Measurements from ENCODE around the gene RNF212B. TPM values are rescaled to one million over a fixed set of nuclear protein-coding genes. Genes with fewer than 3 reads are reported as not detected.
"Not testable (repeated sequence)": the region's sequence is repeated elsewhere in the genome, so short reads cannot be mapped to it uniquely, and the experiment has no call there.

Gene RNF212B, protein sequence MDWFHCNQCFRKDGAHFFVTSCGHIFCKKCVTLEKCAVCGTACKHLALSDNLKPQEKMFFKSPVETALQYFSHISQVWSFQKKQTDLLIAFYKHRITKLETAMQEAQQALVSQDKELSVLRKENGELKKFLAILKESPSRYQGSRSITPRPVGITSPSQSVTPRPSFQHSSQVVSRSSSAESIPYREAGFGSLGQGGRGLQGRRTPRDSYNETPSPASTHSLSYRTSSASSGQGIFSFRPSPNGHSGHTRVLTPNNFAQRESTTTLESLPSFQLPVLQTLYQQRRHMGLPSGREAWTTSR
- total RNA-seq (2021) (not detected in 2 replicates), Bru-seq, nascent RNA (percentile 1 among the genes with signal in this experiment), BruChase-seq, experiment 1, labeled RNA remaining after a 2-hour chase (percentile 2 among the genes with signal in this experiment), BruChase-seq, experiment 2, labeled RNA remaining after a 6-hour chase (not detected)
- long read RNA-seq: 0 reads

DNA sequence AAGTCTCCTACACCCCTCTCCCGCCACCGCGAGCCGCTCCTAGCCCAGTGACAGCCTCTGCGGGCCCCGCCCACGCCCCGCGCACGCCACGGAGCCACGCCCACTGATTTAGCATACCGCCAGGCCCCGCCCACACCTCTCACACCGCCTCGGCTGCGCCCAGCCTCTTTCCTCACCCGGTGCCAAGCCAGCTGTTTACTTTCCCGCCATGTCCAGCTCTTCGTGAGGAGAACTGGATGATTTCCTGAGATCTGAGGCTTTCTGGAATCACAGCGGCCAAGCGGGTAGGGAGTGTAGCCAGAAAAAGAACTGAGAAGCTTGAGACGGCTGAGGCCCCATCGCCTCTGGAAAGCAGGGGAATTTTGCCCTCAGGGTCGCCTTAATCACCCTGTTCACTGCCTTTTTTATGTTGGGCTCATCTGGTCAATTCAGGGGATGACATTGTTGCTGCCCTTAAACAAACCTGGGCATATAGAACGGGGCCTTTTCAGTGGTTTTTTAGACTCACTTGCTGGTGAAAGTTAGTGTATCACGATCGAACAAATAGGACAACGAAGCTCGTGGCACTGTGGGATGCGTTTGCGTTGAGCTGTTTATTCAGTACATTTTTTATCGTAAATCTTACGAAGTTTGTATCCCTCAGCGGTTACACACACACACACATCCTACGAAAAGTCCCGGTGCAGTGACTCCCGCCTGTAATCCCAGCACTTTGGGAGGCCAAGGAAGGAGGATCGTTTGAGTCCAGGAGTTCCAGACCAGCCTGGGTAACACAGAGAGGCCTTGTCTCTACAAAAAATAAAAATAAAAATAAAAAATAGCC is at the start of gene RNF212B:
Gene RNF212B, plus strand, starts transcription at position 165 of the 823 bp plus-strand sequence. CDS start 2,410 bp downstream, outside the sequence.
- no peaks in the 10 kb centered on the region for H3K79me2 ChIP-seq (ENCODE audit: low read depth)
- no TSS peak for BruUV-seq (replicated peaks)
- TF ChIP-seq EZH2 (IDR thresholded peaks at IDR 0.05; ENCODE audit: low read depth): no peak
- TF ChIP-seq, protein P1, sequence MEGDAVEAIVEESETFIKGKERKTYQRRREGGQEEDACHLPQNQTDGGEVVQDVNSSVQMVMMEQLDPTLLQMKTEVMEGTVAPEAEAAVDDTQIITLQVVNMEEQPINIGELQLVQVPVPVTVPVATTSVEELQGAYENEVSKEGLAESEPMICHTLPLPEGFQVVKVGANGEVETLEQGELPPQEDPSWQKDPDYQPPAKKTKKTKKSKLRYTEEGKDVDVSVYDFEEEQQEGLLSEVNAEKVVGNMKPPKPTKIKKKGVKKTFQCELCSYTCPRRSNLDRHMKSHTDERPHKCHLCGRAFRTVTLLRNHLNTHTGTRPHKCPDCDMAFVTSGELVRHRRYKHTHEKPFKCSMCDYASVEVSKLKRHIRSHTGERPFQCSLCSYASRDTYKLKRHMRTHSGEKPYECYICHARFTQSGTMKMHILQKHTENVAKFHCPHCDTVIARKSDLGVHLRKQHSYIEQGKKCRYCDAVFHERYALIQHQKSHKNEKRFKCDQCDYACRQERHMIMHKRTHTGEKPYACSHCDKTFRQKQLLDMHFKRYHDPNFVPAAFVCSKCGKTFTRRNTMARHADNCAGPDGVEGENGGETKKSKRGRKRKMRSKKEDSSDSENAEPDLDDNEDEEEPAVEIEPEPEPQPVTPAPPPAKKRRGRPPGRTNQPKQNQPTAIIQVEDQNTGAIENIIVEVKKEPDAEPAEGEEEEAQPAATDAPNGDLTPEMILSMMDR (conservative IDR thresholded peaks at IDR 0.05): no peak
- CTCF ChIA-PET: no interaction called here
- no peaks in the 10 kb centered on the region for H3K36me3 ChIP-seq (ENCODE audit: low read depth)
- H2AFZ ChIP-seq: peak within 1 kb of the TSS; percentile 86
- no peaks in the 10 kb centered on the region for H4K20me1 ChIP-seq (ENCODE audit: insufficient read depth)
- H3K9me3 ChIP-seq (ENCODE audit: insufficient read depth, low read depth): no peaks in the 10 kb centered on the region
- peak in 1 of 2 experiments; percentile 82 for DNase-seq
- H3K27ac ChIP-seq: no peak within 1 kb of the TSS
- H3K4me3 ChIP-seq: peak within 1 kb of the TSS; percentile 47; the same call in 1 of the 2 replicates
- H3K27me3 ChIP-seq (ENCODE audit: insufficient read depth, low read depth): no peaks in the 10 kb centered on the region
- POLR2A ChIA-PET (ENCODE audit: unreplicated experiment): interaction anchor here (0.5 to 0.8 kb wide), 2 partner anchors 32 to 143 kb away, joined by 3 to 6 read pairs; partner anchors contain the start of gene ACIN1
- H3F3A ChIP-seq (ENCODE audit: insufficient read depth, low read depth): no peaks in the 10 kb centered on the region
- H3K4me2 ChIP-seq: peak within 1 kb of the TSS; percentile 83
- peaks cover 4% of the 10 kb centered on the region; the same call in 1 of the 2 replicates for H3K4me1 ChIP-seq (replicated peaks; ENCODE audit: insufficient read depth)
- intact Hi-C loops (cut with micrococcal nuclease; ENCODE audit: unreplicated experiment): no loop called here
- H3K9me2 ChIP-seq (ENCODE audit: insufficient read depth): no peaks in the 10 kb centered on the region

DNA sequence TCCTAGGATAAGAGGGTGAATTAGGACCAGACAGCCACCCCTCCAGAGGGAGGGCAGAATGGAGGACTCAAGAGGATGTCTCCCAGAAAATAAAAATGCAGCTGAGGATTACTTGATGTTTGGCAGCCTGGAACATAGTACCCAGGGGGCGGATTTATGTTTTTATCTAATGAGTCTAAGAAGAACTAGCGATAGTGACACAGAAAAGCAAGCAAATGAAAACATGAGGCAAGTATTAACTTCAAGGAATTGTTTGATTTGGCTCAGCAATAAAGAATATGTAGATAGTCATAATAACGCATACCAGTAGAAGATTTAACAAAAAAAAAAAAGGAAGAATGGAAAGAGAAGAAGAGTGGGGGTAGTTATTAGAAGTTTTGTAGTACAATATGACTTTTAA is 44.3 kb upstream of the RNF212B start:
- H3K9me2 ChIP-seq (ENCODE audit: insufficient read depth): no peaks in the 10 kb centered on the region
- no peaks in the 10 kb centered on the region for H3F3A ChIP-seq (ENCODE audit: insufficient read depth, low read depth)
- H3K27ac ChIP-seq: no peak overlapping the region
- no peaks in the 10 kb centered on the region for H3K79me2 ChIP-seq (ENCODE audit: low read depth)
- no peak overlapping the region for H3K4me3 ChIP-seq
- no peak overlapping the region for H2AFZ ChIP-seq
- intact Hi-C loops (cut with micrococcal nuclease; ENCODE audit: unreplicated experiment): no loop called here
- H3K4me1 ChIP-seq (replicated peaks; ENCODE audit: insufficient read depth): no peaks in the 10 kb centered on the region
- no peaks in the 10 kb centered on the region for H4K20me1 ChIP-seq (ENCODE audit: insufficient read depth)
- no TSS peak for BruUV-seq (replicated peaks)
- TF ChIP-seq EZH2 (IDR thresholded peaks at IDR 0.05; ENCODE audit: low read depth): no peak
- TF ChIP-seq, protein P1 (conservative IDR thresholded peaks at IDR 0.05): no peak
- no peaks in the 10 kb centered on the region for H3K9me3 ChIP-seq (ENCODE audit: insufficient read depth, low read depth)
- ChIA-PET CTCF (no interaction called here), POLR2A (ENCODE audit: unreplicated experiment) (no interaction called here)
- no peaks in the 10 kb centered on the region for H3K27me3 ChIP-seq (ENCODE audit: insufficient read depth, low read depth)
- DNase-seq: no peak
- no peak overlapping the region for H3K4me2 ChIP-seq
- H3K36me3 ChIP-seq (ENCODE audit: low read depth): no peaks in the 10 kb centered on the region

DNA sequence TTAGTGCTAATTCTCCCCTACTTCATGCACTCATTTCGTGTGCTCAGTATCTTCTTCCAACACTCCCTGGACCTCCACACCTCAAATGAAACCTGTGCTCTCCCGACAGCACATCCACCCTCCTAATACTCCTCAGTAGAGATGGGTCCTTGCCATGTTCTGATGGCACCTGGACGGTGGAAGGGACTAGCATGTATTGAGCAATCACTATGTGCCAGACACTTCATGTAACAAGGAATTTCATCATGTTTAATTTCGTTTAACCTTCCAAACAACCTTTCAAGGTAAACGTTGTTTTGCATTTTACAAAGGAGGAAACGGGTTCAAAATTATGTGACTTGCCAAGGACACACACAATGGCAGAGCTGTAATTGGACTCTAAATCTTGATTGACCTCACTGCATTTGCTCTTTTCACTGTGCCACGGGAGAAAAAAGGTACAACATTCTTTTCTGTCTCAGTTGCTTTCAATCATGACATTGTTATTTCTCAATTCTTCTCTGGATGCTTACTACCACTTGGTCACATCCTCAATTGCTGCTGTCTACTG is 42.1 kb upstream of the RNF212B start:
- H2AFZ ChIP-seq: no peak overlapping the region; the same call in 1 of the 2 replicates
- H3K79me2 ChIP-seq (ENCODE audit: low read depth): no peaks in the 10 kb centered on the region
- H3K4me3 ChIP-seq: no peak overlapping the region
- H3K4me1 ChIP-seq (replicated peaks; ENCODE audit: insufficient read depth): no peaks in the 10 kb centered on the region
- H3F3A ChIP-seq (ENCODE audit: insufficient read depth, low read depth): no peaks in the 10 kb centered on the region
- H3K27me3 ChIP-seq (ENCODE audit: insufficient read depth, low read depth): no peaks in the 10 kb centered on the region
- no peak overlapping the region for H3K4me2 ChIP-seq
- no peaks in the 10 kb centered on the region for H4K20me1 ChIP-seq (ENCODE audit: insufficient read depth)
- no peaks in the 10 kb centered on the region for H3K9me2 ChIP-seq (ENCODE audit: insufficient read depth)
- no peaks in the 10 kb centered on the region for H3K9me3 ChIP-seq (ENCODE audit: insufficient read depth, low read depth)
- POLR2A ChIA-PET (ENCODE audit: unreplicated experiment): interaction anchor here (0.7 kb wide), 1 partner anchor 126 kb away, joined by 11 read pairs; the partner anchor contains the start of gene PABPN1
- intact Hi-C loops (cut with micrococcal nuclease; ENCODE audit: unreplicated experiment): no loop called here
- no TSS peak for BruUV-seq (replicated peaks)
- no peak for DNase-seq
- H3K36me3 ChIP-seq (ENCODE audit: low read depth): no peaks in the 10 kb centered on the region
- H3K27ac ChIP-seq: no peak overlapping the region
- CTCF ChIA-PET: interaction anchor here (0.6 kb wide), 1 partner anchor 504 kb away, joined by 8 read pairs; no protein-coding TSS in a partner anchor
- TF ChIP-seq, protein P1 (conservative IDR thresholded peaks at IDR 0.05): no peak
- no peak for TF ChIP-seq EZH2 (IDR thresholded peaks at IDR 0.05; ENCODE audit: low read depth)

DNA sequence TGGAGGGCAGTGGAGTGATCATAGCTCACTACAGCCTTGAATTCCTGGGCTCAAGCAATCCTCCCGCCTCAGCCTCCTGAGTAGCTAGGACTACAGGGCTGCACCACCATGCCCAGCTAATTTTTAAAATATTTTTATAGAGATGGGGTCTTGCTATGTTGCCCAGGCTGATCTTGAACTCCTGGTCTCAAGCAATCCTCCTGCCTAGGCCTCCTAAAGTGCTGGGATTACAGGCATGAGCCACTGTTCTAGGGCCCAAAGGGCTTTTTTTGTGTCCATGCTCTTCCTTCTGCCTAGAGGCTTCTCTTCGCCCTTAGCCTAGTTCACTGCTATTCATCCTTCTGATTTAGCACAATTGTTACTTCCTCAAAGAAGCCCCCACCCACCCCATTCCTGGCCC is 41.2 kb upstream of the RNF212B start:
- H3K4me1 ChIP-seq (replicated peaks; ENCODE audit: insufficient read depth); BruUV-seq (replicated peaks); H4K20me1 ChIP-seq (ENCODE audit: insufficient read depth); H3K4me3 ChIP-seq; DNase-seq; H3K27me3 ChIP-seq (ENCODE audit: insufficient read depth, low read depth); H3K36me3 ChIP-seq (ENCODE audit: low read depth); intact Hi-C loops (cut with micrococcal nuclease; ENCODE audit: unreplicated experiment); H3K9me2 ChIP-seq (ENCODE audit: insufficient read depth); H3K27ac ChIP-seq; H3K9me3 ChIP-seq (ENCODE audit: insufficient read depth, low read depth); H3K4me2 ChIP-seq; H2AFZ ChIP-seq; CTCF ChIA-PET; H3F3A ChIP-seq (ENCODE audit: insufficient read depth, low read depth); H3K79me2 ChIP-seq (ENCODE audit: low read depth): not testable (repeated sequence)
- POLR2A ChIA-PET (ENCODE audit: unreplicated experiment): interaction anchor here (0.6 kb wide), 1 partner anchor 46 kb away, joined by 3 read pairs; no protein-coding TSS in a partner anchor

Data from PC-9 (cell line).